ENCODE data around the gene DPH7.
"Not testable (repeated sequence)": the region's sequence is repeated elsewhere in the genome, so short reads cannot be mapped to it uniquely, and the experiment has no call there.

DNA sequence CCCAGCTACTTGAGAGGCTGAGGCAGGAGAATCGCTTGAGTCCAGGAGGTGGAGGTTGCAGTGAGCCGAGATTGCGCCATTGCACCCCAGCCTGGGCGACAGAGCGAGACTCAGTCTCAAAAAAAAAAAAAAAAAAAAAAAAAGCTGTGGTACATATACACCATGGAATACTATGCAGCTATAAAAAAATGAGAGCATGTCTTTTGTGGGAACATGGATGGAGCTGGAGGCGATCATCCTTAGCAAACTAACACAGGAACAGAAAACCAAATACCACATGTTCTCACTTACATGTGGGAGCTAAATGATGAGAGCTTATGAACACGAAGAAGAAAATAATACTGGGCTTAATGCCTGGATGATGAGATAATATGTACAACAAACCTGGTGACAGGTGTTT is 17.9 kb upstream of the DPH7 start:
- TF ChIP-seq EZH2 (IDR thresholded peaks at IDR 0.05; ENCODE audit: insufficient read depth, poor library complexity, severe bottlenecking); EZH2phosphoT487 (IDR thresholded peaks at IDR 0.05; ENCODE audit: insufficient read depth, low read depth): not testable (repeated sequence)
